ENCODE results near the gene DTNB.
A peak's percentile ranks its signal among the peaks of the same experiment; 100 is the strongest.
"Not testable (repeated sequence)": the region's sequence is repeated elsewhere in the genome, so short reads cannot be mapped to it uniquely, and the experiment has no call there.

The DTNB gene

DNA sequence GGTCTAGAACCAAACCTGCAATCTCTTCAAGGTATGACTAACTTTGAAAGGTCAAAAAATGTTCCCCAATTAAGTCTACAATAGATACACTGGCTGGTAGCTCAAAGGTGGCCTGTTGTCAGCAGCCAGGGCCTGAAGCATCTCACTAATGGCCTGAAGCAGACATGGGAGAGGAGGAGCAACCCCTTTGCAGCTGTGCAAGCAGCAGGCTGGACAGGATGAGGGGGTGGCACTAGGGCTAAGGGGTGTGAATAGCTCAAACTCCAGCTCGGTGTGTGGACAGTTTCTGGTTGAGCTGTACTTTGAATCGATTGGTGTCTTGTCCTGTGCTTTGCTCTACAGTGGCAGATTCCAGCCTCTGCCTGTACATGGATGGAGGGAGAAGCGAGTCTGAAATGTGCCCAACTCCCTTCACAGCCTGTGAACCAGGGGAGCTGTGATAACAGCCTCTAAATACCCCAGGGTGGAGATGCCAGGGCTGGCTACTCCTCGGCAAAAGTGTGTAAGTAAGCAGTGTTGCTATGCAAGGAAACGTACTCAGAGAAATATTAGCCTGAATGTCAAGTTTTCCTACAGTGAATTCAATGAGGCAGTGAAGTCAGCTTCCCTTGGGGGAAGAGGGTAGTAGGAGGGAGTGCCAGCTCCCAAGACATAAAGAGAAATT, 34.7 kb upstream of the DTNB start:
- H3K27ac ChIP-seq (ENCODE audit: extremely low read depth, low read depth, low read length), result no peak overlapping the region
- no peaks in the 10 kb centered on the region for H3K4me1 ChIP-seq (ENCODE audit: control insufficient read depth, insufficient read depth, low read length)
- TF ChIP-seq WT1 (tag by site-specific recombination; IDR thresholded peaks at IDR 0.05) (no peak), SP2 (tag by site-specific recombination; IDR thresholded peaks at IDR 0.05) (no peak), ZBTB7A (tag by site-specific recombination; IDR thresholded peaks at IDR 0.05; ENCODE audit: low read depth) (no peak), ZNF558 (tag by site-specific recombination; IDR thresholded peaks at IDR 0.05) (no peak), ZXDB (tag by site-specific recombination; IDR thresholded peaks at IDR 0.05) (no peak), ZNF146 (tag by site-specific recombination; IDR thresholded peaks at IDR 0.05) (no peak)
- H3K9me3 ChIP-seq (ENCODE audit: control insufficient read depth, insufficient read depth, low read depth, low read length), result no peaks in the 10 kb centered on the region
- POLR2A ChIA-PET, result no interaction called here
- CTCF ChIA-PET, result interaction anchor here (0.7 to 1.4 kb wide), 4 partner anchors 10 to 1004 kb away, joined by 3 to 5 read pairs (median 4); no protein-coding TSS in a partner anchor
- no peaks in the 10 kb centered on the region for H3K36me3 ChIP-seq (ENCODE audit: control insufficient read depth in 2 of 2, insufficient read depth in 1 of 2, low read length in 2 of 2)
- H3K4me3 ChIP-seq (ENCODE audit: low read depth, low read length), result no peak overlapping the region

DNA sequence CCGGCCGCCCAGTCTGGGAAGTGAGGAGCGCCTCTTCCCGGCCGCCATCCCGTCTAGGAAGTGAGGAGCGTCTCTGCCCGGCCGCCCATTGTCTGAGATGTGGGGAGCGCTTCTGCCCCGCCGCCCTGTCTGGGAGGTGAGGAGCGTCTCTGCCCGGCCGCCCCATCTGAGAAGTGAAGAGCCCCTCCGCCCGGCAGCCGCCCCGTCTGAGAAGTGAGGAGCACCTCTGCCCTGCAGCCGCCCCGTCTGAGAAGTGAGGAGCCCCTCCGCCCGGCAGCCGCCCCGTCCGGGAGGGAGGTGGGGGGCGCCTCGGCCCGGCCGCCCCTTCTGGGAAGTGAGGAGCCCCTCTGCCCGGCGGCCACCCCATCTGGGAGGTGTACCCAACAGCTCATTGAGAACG, 32.2 kb upstream of the DTNB start:
- CTCF ChIA-PET, POLR2A ChIA-PET: not testable (repeated sequence)

DNA sequence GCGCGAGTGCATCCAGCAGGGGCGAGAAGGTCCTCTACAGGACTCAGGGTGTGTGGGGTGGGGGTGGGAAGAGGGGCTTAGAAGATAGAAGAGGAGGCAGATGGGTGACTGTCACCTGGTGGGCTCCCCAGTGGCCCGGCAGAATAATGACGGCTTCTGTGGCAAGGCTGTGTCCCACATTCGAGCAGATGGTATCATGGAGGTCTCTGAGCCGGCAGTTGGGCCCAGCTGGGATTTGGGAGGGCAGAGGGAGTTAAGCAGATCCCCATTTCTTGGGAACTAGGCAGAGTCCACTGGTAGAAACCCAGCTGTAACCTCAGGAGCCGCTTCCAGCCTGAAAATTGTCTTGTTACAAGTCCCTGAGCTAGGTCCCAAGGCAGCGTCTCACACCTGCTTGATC, 28.4 kb upstream of the DTNB start:
- Histone ChIP-seq H3K4me1 (ENCODE audit: control insufficient read depth, insufficient read depth, low read length) (peaks cover 12% of the 10 kb centered on the region), H3K9me3 (ENCODE audit: control insufficient read depth, insufficient read depth, low read depth, low read length) (no peaks in the 10 kb centered on the region), H3K27ac (ENCODE audit: extremely low read depth, low read depth, low read length) (no peak overlapping the region), H3K36me3 (ENCODE audit: control insufficient read depth in 2 of 2, insufficient read depth in 1 of 2, low read length in 2 of 2) (no peaks in the 10 kb centered on the region), H3K4me3 (ENCODE audit: low read depth, low read length) (no peak overlapping the region)
- ChIA-PET POLR2A (no interaction called here), CTCF (interaction anchor here (0.6 to 5.1 kb wide), 7 partner anchors 8 to 1581 kb away, joined by 3 to 82 read pairs (median 14); no protein-coding TSS in a partner anchor)
- TF ChIP-seq RBAK (tag by site-specific recombination; IDR thresholded peaks at IDR 0.05), result no peak
- 0 out of 2 replicates have a peak, but pooled peaks have one; percentile 11 for TF ChIP-seq EGR2 (tag by site-specific recombination; IDR thresholded peaks at IDR 0.05; ENCODE audit: low read depth)

More for the DNA sequence above, 32.2 kb upstream of the DTNB start:
- not testable (repeated sequence) for H3K36me3 ChIP-seq (ENCODE audit: control insufficient read depth in 2 of 2, insufficient read depth in 1 of 2, low read length in 2 of 2); H3K4me3 ChIP-seq (ENCODE audit: low read depth, low read length); H3K27ac ChIP-seq (ENCODE audit: extremely low read depth, low read depth, low read length); H3K4me1 ChIP-seq (ENCODE audit: control insufficient read depth, insufficient read depth, low read length); H3K9me3 ChIP-seq (ENCODE audit: control insufficient read depth, insufficient read depth, low read depth, low read length)

DNA sequence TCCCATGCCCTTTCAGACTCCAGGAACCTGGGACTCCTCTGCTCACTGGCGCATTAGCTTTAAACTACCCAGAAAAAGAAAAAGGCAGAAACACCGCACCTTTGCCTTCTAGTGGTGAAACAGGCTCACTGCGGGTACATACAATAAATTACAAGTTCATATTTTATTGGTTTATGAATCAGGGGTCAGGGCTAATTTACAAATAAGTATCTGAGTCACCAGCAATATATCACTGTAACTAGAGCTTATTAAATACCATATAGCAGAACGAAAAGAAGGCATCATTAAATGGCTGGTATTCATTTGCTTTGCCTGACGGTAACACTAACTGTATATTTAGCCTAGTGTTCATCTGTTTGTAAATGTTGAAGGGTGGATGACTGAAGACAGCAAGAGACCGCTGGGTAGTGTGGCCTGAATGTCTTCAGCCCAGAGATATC, 26.9 kb upstream of the DTNB start:
- ChIA-PET CTCF (interaction anchor here (0.6 to 5.1 kb wide), 23 partner anchors 10 to 1149 kb away, joined by 3 to 82 read pairs (median 4); no protein-coding TSS in a partner anchor), POLR2A (interaction anchor here (0.7 kb wide), 1 partner anchor 10 kb away, joined by 3 read pairs; no protein-coding TSS in a partner anchor)
- H3K4me3 ChIP-seq (ENCODE audit: low read depth, low read length), result no peak overlapping the region
- H3K9me3 ChIP-seq (ENCODE audit: control insufficient read depth, insufficient read depth, low read depth, low read length), result no peaks in the 10 kb centered on the region
- no peak overlapping the region for H3K27ac ChIP-seq (ENCODE audit: extremely low read depth, low read depth, low read length)
- no peaks in the 10 kb centered on the region for H3K36me3 ChIP-seq (ENCODE audit: control insufficient read depth in 2 of 2, insufficient read depth in 1 of 2, low read length in 2 of 2)
- H3K4me1 ChIP-seq (ENCODE audit: control insufficient read depth, insufficient read depth, low read length), result peaks cover 12% of the 10 kb centered on the region
- TF ChIP-seq ZNF626 (tag by site-specific recombination; IDR thresholded peaks at IDR 0.05), result no peak
- TF ChIP-seq, protein P1, sequence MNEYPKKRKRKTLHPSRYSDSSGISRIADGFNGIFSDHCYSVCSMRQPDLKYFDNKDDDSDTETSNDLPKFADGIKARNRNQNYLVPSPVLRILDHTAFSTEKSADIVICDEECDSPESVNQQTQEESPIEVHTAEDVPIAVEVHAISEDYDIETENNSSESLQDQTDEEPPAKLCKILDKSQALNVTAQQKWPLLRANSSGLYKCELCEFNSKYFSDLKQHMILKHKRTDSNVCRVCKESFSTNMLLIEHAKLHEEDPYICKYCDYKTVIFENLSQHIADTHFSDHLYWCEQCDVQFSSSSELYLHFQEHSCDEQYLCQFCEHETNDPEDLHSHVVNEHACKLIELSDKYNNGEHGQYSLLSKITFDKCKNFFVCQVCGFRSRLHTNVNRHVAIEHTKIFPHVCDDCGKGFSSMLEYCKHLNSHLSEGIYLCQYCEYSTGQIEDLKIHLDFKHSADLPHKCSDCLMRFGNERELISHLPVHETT (tag by site-specific recombination; IDR thresholded peaks at IDR 0.05), result 0 out of 2 replicates have a peak, but pooled peaks have one; percentile 28
- TF ChIP-seq BCL11A (tag by site-specific recombination; IDR thresholded peaks at IDR 0.05; ENCODE audit: low read depth), result peak; percentile 73; the same call in 1 of the 2 replicates
- TF ChIP-seq, protein P2, sequence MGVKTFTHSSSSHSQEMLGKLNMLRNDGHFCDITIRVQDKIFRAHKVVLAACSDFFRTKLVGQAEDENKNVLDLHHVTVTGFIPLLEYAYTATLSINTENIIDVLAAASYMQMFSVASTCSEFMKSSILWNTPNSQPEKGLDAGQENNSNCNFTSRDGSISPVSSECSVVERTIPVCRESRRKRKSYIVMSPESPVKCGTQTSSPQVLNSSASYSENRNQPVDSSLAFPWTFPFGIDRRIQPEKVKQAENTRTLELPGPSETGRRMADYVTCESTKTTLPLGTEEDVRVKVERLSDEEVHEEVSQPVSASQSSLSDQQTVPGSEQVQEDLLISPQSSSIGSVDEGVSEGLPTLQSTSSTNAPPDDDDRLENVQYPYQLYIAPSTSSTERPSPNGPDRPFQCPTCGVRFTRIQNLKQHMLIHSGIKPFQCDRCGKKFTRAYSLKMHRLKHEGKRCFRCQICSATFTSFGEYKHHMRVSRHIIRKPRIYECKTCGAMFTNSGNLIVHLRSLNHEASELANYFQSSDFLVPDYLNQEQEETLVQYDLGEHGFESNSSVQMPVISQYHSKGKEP (tag by site-specific recombination; IDR thresholded peaks at IDR 0.05), result no peak
- no peak for TF ChIP-seq ZNF302 (tag by site-specific recombination; IDR thresholded peaks at IDR 0.05; ENCODE audit: low read depth)
- TF ChIP-seq, protein P3, sequence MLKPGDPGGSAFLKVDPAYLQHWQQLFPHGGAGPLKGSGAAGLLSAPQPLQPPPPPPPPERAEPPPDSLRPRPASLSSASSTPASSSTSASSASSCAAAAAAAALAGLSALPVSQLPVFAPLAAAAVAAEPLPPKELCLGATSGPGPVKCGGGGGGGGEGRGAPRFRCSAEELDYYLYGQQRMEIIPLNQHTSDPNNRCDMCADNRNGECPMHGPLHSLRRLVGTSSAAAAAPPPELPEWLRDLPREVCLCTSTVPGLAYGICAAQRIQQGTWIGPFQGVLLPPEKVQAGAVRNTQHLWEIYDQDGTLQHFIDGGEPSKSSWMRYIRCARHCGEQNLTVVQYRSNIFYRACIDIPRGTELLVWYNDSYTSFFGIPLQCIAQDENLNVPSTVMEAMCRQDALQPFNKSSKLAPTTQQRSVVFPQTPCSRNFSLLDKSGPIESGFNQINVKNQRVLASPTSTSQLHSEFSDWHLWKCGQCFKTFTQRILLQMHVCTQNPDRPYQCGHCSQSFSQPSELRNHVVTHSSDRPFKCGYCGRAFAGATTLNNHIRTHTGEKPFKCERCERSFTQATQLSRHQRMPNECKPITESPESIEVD (tag by site-specific recombination; IDR thresholded peaks at IDR 0.05), result peak; percentile 75
- no peak for TF ChIP-seq TCF7L2 (IDR thresholded peaks at IDR 0.05; ENCODE audit: borderline replicate concordance, low read depth, low read length)
- 0 out of 2 replicates have a peak, but pooled peaks have one; percentile 17 for TF ChIP-seq KLF8 (tag by site-specific recombination; IDR thresholded peaks at IDR 0.05)
- TF ChIP-seq ZNF510 (tag by site-specific recombination; IDR thresholded peaks at IDR 0.05; ENCODE audit: insufficient replicate concordance), result no peak
- no peak for TF ChIP-seq REPIN1 (tag by site-specific recombination; IDR thresholded peaks at IDR 0.05; ENCODE audit: low read depth)
- no peak for TF ChIP-seq BCL11B (tag by site-specific recombination; IDR thresholded peaks at IDR 0.05; ENCODE audit: low read depth)
- no peak for TF ChIP-seq ZNF426 (tag by site-specific recombination; IDR thresholded peaks at IDR 0.05)
- TF ChIP-seq FEZF1 (tag by site-specific recombination; IDR thresholded peaks at IDR 0.05), result 0 out of 2 replicates have a peak, but pooled peaks have one; percentile 29
- TF ChIP-seq ZNF292 (tag by site-specific recombination; IDR thresholded peaks at IDR 0.05; ENCODE audit: borderline replicate concordance, low read depth), result no peak
- peak; percentile 45 for TF ChIP-seq ZNF654 (tag by site-specific recombination; IDR thresholded peaks at IDR 0.05; ENCODE audit: low read depth)
